Mammary epithelial cell (primary cell): ENCODE results near the gene DENND5A.

ENCODE experiments used
- CTCF ChIP-seq, 2 donors: IDR thresholded peaks in 1 of 2; conservative IDR thresholded peaks in 1 of 2; 2 replicates each; pipeline ENCODE4 v1.5.1; 2011 to 2012; ENCODE audit warnings: inconsistent platforms in 2 of 2, low read length in 2 of 2, mild to moderate bottlenecking in 2 of 2, control low read depth in 1 of 2, low read depth in 1 of 2; ENCODE audit not compliant: insufficient read depth in 1 of 2; ENCODE audit errors: extremely low read depth in 1 of 2
- EZH2 ChIP-seq: IDR thresholded peaks from 2 replicates; pipeline ENCODE4 v1.6.1; 2012; ENCODE audit warnings: low read length, inconsistent platforms, borderline replicate concordance

- TF ChIP-seq CTCF (conservative IDR thresholded peaks at IDR 0.05 in 1 of 2, IDR thresholded peaks at IDR 0.05 in 1 of 2; ENCODE audit: extremely low read depth in 1 of 2, insufficient read depth in 1 of 2, low read depth in 1 of 2, low read length in 2 of 2) (no peak), EZH2 (no peak)
These were observed 170.7 kb downstream of the DENND5A start for GRCh38 chr11:9094420-9094819.
